ENCODE data around the gene SLC25A21. TPM values are rescaled to one million over a fixed set of nuclear protein-coding genes. Genes with fewer than 3 reads are reported as not detected.

SLC25A21 gene
- polyA plus RNA-seq, 1 experiment, result 0.50 TPM

DNA sequence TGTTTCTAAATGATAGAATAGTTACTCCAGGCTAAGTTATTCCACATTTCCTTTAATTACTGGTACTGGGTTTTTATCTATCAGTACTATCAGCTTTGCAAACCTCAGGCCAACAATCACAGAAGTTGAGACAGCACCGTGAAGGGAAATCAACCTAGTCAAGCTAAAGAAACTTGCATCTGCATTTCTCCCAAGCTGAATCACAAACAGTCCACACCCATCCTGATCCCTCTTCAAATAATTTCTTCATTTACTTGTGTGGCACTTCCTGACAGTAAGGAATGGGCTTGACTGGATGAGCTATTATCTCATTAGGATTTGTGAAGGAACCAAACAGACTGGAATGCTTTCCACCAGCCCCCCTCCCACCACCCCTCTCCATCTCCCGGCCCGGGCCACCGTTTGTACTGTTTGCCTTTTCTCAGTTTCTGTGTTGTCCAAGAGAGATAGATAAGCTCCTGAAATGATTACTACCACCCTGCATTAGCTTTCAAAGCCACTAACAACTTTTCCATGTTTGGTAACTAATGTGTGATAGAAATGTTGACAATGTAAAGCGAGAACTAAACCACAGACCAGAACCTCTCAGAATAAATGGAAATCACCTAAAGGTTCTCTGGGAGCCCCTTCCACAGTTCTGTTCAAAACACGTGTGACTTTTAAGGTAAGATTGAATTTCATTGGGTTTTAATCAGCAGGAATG is 236.3 kb downstream of the SLC25A21 start:
- no peak for TF ChIP-seq CTCF (IDR thresholded peaks at IDR 0.05; ENCODE audit: insufficient read depth, low read depth, low read length)
- ChIA-PET POLR2A (no interaction called here), CTCF (interaction anchor here (0.6 to 1.4 kb wide), 2 partner anchors 266 to 280 kb away, joined by 3 read pairs; no protein-coding TSS in a partner anchor)
- Histone ChIP-seq H3K36me3 (ENCODE audit: control insufficient read depth, insufficient read depth, low read length) (no peaks in the 10 kb centered on the region), H3K27me3 (ENCODE audit: control insufficient read depth, insufficient read depth, low read length) (no peaks in the 10 kb centered on the region), H3K4me3 (ENCODE audit: low read depth, low read length) (no peak overlapping the region)
- no peak for DNase-seq (ENCODE audit: low read depth)

- Histone ChIP-seq H3K36me3 (ENCODE audit: control insufficient read depth, insufficient read depth, low read length) (no peaks in the 10 kb centered on the region), H3K27me3 (ENCODE audit: control insufficient read depth, insufficient read depth, low read length) (no peaks in the 10 kb centered on the region), H3K4me3 (ENCODE audit: low read depth, low read length) (no peak overlapping the region)
- POLR2A ChIA-PET, result no interaction called here
- CTCF ChIA-PET, result no interaction called here
- DNase-seq (ENCODE audit: low read depth), result no peak
- TF ChIP-seq CTCF (IDR thresholded peaks at IDR 0.05; ENCODE audit: insufficient read depth, low read depth, low read length), result no peak
These were observed 238.1 kb downstream of the SLC25A21 start for GRCh38 chr14:36934304-36934703.

GRCh38 chr14:36931791-36932190 is 240.6 kb downstream of the SLC25A21 start:
- Histone ChIP-seq H3K36me3 (ENCODE audit: control insufficient read depth, insufficient read depth, low read length) (no peaks in the 10 kb centered on the region), H3K4me3 (ENCODE audit: low read depth, low read length) (no peak overlapping the region), H3K27me3 (ENCODE audit: control insufficient read depth, insufficient read depth, low read length) (no peaks in the 10 kb centered on the region)
- ChIA-PET CTCF (no interaction called here), POLR2A (no interaction called here)
- no peak for DNase-seq (ENCODE audit: low read depth)
- no peak for TF ChIP-seq CTCF (IDR thresholded peaks at IDR 0.05; ENCODE audit: insufficient read depth, low read depth, low read length)

DNA sequence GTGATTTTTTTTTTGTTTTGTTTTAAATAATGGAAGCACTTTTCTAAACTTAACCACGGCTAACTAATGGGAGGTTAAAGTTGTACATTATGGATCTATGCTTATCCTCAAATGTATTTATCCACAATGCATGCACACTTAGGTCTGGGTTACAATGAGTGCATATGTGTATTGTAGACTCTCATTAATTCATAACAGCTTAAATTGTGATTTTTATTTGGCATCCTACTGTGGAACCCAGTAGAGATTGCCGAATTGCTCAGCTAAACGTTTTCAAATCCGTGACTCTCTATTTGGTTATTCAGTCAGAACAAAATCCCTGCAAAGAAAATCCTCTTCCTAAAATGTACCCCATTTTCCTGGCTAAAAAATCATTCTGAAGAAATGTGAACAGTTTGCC is 244.0 kb downstream of the SLC25A21 start:
- POLR2A ChIA-PET, result no interaction called here
- CTCF ChIA-PET, result interaction anchor here (3.1 kb wide), 1 partner anchor 14 kb away, joined by 14 read pairs; no protein-coding TSS in a partner anchor
- no peak for TF ChIP-seq CTCF (IDR thresholded peaks at IDR 0.05; ENCODE audit: insufficient read depth, low read depth, low read length)
- Histone ChIP-seq H3K27me3 (ENCODE audit: control insufficient read depth, insufficient read depth, low read length) (no peaks in the 10 kb centered on the region), H3K36me3 (ENCODE audit: control insufficient read depth, insufficient read depth, low read length) (no peaks in the 10 kb centered on the region), H3K4me3 (ENCODE audit: low read depth, low read length) (no peak overlapping the region)
- no peak for DNase-seq (ENCODE audit: low read depth)

GRCh38 chr14:36925094-36925493 is 247.3 kb downstream of the SLC25A21 start:
- ChIA-PET CTCF (no interaction called here), POLR2A (no interaction called here)
- no peak overlapping the region for H3K4me3 ChIP-seq (ENCODE audit: low read depth, low read length)
- no peaks in the 10 kb centered on the region for H3K36me3 ChIP-seq (ENCODE audit: control insufficient read depth, insufficient read depth, low read length)
- no peaks in the 10 kb centered on the region for H3K27me3 ChIP-seq (ENCODE audit: control insufficient read depth, insufficient read depth, low read length)
- TF ChIP-seq CTCF (IDR thresholded peaks at IDR 0.05; ENCODE audit: insufficient read depth, low read depth, low read length), result no peak
- DNase-seq (ENCODE audit: low read depth), result no peak
